Common myeloid progenitor, CD34-positive (primary cell): ENCODE results near the gene ENTPD2. TPM values are rescaled to one million over a fixed set of nuclear protein-coding genes. Genes with fewer than 3 reads are reported as not detected.
A peak's percentile ranks its signal among the peaks of the same experiment; 100 is the strongest.

ENCODE experiments used
- CTCF ChIA-PET: fragments of 350-600 bp; sonication (Branson Sonifier 250); formaldehyde crosslinking; loops from one replicate; lab custom pipeline; 2021; ENCODE audit warnings: antibody characterized with exemption; lab: Charles Lee
- POLR2A ChIA-PET: fragments of 350-600 bp; sonication (Branson Sonifier 250); formaldehyde crosslinking; loops from one replicate; lab custom pipeline; 2021; ENCODE audit warnings: antibody characterized with exemption; lab: Charles Lee
- DNase-seq, 3 donors: peaks; one replicate each; pipeline versions ENCODE4 v3.0.0 to v3.0.0-alpha.2; 2013
- H3K27ac ChIP-seq, 2 experiments: 1 replicate in 1 of 2; 2 replicates in 1 of 2; pipeline ENCODE4 v1.7.0; 2013; ENCODE audit warnings: inconsistent platforms in 2 of 2, low read length in 2 of 2, mild to moderate bottlenecking in 2 of 2, low read depth in 1 of 2, moderate library complexity in 1 of 2; ENCODE audit not compliant: severe bottlenecking in 2 of 2, insufficient read depth in 1 of 2, poor library complexity in 1 of 2
- H3K27me3 ChIP-seq, 5 experiments: replicated peaks in 2 of 5; 1 replicate in 3 of 5; 2 replicates in 2 of 5; pipeline versions ENCODE4 v1.6.1 to v1.7.0; 2013; ENCODE audit warnings: low read length in 4 of 5, mild to moderate bottlenecking in 2 of 5, moderate library complexity in 2 of 5, inconsistent platforms in 1 of 5; ENCODE audit not compliant: insufficient read depth in 5 of 5, control insufficient read depth in 4 of 5
- H3K36me3 ChIP-seq, 4 experiments: 1 replicate in 2 of 4; 2 replicates in 2 of 4; pipeline versions ENCODE4 v1.6.1 to v1.7.0; 2013; ENCODE audit warnings: low read length in 3 of 4, control low read depth in 1 of 4, mild to moderate bottlenecking in 1 of 4; ENCODE audit not compliant: control insufficient read depth in 4 of 4, insufficient read depth in 4 of 4
- H3K4me1 ChIP-seq, 4 experiments: 1 replicate in 3 of 4; 2 replicates in 1 of 4; pipeline versions ENCODE4 v1.6.1 to v1.7.1; 2013; ENCODE audit warnings: low read length in 3 of 4, mild to moderate bottlenecking in 3 of 4, control low read depth in 1 of 4, inconsistent platforms in 1 of 4, moderate library complexity in 1 of 4; ENCODE audit not compliant: control insufficient read depth in 4 of 4, insufficient read depth in 4 of 4; ENCODE audit errors: control extremely low read depth in 1 of 4
- H3K4me3 ChIP-seq, 7 experiments: 1 replicate in 4 of 7; 2 replicates in 3 of 7; pipeline versions ENCODE4 v1.5.1 to v1.7.0; 2013; ENCODE audit warnings: mild to moderate bottlenecking in 7 of 7, low read length in 6 of 7, moderate library complexity in 6 of 7, inconsistent platforms in 2 of 7, low read depth in 2 of 7, control low read depth in 1 of 7; ENCODE audit not compliant: insufficient read depth in 4 of 7, control insufficient read depth in 1 of 7; ENCODE audit errors: extremely low read depth in 1 of 7
- H3K9me3 ChIP-seq, 5 experiments: 1 replicate in 4 of 5; 2 replicates in 1 of 5; pipeline versions ENCODE4 v1.6.1 to v1.7.1; 2013; ENCODE audit warnings: low read length in 4 of 5, mild to moderate bottlenecking in 2 of 5, inconsistent platforms in 1 of 5, low read depth in 1 of 5, moderate library complexity in 1 of 5; ENCODE audit not compliant: control insufficient read depth in 4 of 5, insufficient read depth in 2 of 5; ENCODE audit errors: control extremely low read depth in 1 of 5
- WGBS: methylation state at CpG from one replicate; pipeline ENCODE4 v1.1.5; 2013; ENCODE audit not compliant: insufficient coverage; 5-methylcytosine and 5-hydroxymethylcytosine counted together
- polyA plus RNA-seq: library from polyadenylated mRNA; unstranded; fragments of 120-200 nt; gene quantifications from one replicate; pipeline ENCODE4 v1.2.1, GENCODE V29; 2013

Gene ENTPD2
- polyA plus RNA-seq, result 0.08 TPM

DNA sequence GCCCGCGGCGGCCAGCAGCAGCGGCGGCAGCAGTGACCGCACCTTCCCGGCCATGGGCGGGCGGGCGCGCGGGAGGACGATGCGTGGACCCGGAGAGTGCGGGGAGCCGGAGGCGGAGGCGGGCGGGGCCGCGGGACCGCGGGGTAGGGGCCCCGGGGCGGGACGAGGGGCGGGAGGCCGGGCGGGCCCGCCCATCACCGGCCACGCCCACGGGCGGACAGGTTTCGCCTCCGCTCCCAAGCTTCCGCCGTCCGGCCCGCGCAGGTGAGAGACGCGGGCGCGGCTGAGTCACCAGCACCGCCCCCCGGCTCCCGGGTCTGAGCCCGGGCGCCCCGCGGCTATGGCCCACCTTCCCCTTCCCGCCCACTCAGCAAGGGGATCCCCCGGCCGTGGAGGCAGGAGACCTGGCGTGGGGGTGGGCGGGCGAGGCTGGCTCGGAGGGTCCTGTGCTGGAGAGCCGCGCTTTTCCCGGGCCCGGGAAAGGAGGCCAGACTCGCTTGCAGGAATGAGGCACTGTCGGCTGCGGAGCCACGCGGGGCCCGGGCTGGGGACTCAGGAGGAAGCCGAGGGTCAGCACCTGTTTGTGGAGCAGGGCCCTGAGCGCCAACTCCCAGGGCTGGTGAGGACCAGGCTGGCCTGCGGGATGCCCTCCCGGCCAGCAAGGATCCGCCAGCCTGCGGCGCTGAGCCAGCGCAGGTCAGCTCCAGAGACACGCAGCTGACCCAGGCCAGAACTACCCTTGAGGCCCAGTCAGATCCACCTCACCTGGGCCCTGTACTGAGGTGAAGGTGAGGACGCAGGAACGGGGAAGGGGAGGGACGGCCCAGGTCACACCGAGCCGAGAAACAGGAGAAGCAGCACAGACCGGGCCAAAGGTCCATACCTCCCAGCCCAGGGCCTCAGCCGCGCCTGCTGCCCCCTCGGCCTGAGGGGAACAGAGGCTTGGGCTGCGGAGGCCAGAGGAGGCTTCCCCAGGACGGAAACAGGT, at the start of gene ENTPD2:
ENTPD2 (minus strand) TSS at position 118 of the 988 bp plus-strand sequence; CDS start at position 54, 64 bp downstream.
- H3K27ac ChIP-seq, result no peak within 1 kb of the TSS
- no peaks in the 10 kb centered on the region for H3K9me3 ChIP-seq
- ChIA-PET CTCF (interaction anchor here (7.8 kb wide), 1 partner anchor 14 kb away, joined by 76 read pairs; the partner anchor contains the start of gene SAPCD2), POLR2A (no interaction called here)
- 22% methylated on average over 61 of the region's 90 CpGs for WGBS
- peaks cover 0 to 28% (median 23%) of the 10 kb centered on the region in 4 experiments for H3K4me1 ChIP-seq
- H3K27me3 ChIP-seq, result peaks cover 0 to 69% (median 22%) of the 10 kb centered on the region in 5 experiments
- peak in 1 of 3 donors; percentile 18 for DNase-seq
- H3K36me3 ChIP-seq, result no peaks in the 10 kb centered on the region
- peak within 1 kb of the TSS in 5 of 7 experiments; percentile 20 to 52 (median 25) for H3K4me3 ChIP-seq

- no peak overlapping the region for H3K4me3 ChIP-seq
- ChIA-PET POLR2A (no interaction called here), CTCF (interaction anchor here (1.1 kb wide), 1 partner anchor 12 kb away, joined by 3 read pairs; no protein-coding TSS in a partner anchor)
These were observed 49.5 kb upstream of the ENTPD2 start for GRCh38 chr9:137103206-137103999.

DNA sequence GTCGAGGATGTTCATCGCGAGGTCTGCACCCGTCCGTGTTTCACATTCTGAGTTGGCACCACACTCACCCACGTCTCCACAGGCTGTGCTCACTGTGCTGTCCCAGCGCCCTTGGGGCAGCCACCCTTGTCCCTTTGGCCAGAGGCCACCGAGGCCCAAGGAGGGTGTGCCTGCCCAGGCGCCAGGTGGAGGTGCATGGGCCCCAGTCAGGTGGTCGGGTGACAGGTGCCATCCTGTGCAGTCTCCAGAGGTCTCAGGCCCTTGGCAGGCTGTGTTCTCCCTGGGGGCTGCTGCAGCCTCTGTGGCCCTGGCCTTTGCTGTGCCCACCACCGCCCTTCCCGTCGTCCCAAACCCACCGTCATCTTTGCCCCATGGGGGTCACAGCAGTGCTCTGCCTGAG, 45.4 kb upstream of the ENTPD2 start:
- 95% methylated on average over 6 of the region's 14 CpGs for WGBS
- Histone ChIP-seq H3K4me3 (no peak overlapping the region), H3K4me1 (no peaks in the 10 kb centered on the region), H3K36me3 (peaks cover 5 to 80% (median 59%) of the 10 kb centered on the region in 4 experiments), H3K27me3 (no peaks in the 10 kb centered on the region), H3K9me3 (peaks cover 0 to 22% (median 4%) of the 10 kb centered on the region in 5 experiments), H3K27ac (no peak overlapping the region)
- ChIA-PET CTCF (no interaction called here), POLR2A (no interaction called here)
- no peak for DNase-seq

More at GRCh38 chr9:137103206-137103999, 49.5 kb upstream of the ENTPD2 start:
- no peak for DNase-seq
- Histone ChIP-seq H3K27me3 (no peaks in the 10 kb centered on the region), H3K4me1 (no peaks in the 10 kb centered on the region), H3K27ac (no peak overlapping the region), H3K36me3 (peaks cover 5 to 94% (median 62%) of the 10 kb centered on the region in 4 experiments), H3K9me3 (peaks cover 0 to 22% (median 4%) of the 10 kb centered on the region in 5 experiments)
- 97% methylated on average over 36 of the region's 37 CpGs for WGBS

DNA sequence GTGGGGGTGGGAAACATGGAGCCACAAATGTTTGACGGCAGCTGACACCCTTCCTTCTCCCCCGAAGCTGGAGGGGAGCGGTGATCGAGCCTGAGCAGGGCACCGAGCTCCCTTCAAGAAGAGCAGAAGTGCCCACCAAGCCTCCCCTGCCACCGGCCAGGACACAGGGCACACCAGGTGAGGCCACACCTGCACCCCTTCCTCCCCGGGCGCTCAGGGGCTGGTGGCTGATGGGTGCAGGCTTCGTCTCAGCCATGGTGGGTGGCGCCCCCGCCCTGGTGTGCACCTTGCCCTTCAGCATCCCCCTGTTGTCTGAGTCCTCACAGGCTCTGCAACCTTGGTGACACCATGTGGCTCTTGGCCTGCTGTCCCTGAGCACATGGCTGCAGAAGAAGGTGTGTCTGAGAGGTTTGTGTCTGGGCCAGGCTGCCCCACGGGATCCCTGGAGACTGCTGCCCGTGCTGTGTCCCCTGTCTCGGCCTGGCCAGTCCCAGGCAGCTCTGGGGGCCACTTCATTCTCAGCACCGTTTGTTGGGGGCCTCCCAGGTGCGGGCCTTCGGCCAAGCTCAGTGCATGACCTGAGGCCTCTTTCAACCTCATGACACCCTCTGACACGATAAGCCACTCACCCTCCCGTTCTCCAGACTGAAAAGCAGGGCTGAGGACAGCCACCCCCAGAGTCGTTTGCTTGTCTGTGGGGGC, 44.1 kb upstream of the ENTPD2 start:
- H3K4me3 ChIP-seq, result no peak overlapping the region
- ChIA-PET CTCF (interaction anchor here (0.7 to 1.7 kb wide), 3 partner anchors 10 to 129 kb away, joined by 3 to 5 read pairs (median 4); partner anchors contain the start of genes MAN1B1 and RNF224), POLR2A (no interaction called here)
- no peak for DNase-seq
- H3K27ac ChIP-seq, result no peak overlapping the region
- H3K36me3 ChIP-seq, result peaks cover 5 to 73% (median 48%) of the 10 kb centered on the region in 4 experiments
- no peaks in the 10 kb centered on the region for H3K27me3 ChIP-seq
- no peaks in the 10 kb centered on the region for H3K4me1 ChIP-seq
- peaks cover 0 to 16% (median 4%) of the 10 kb centered on the region in 5 experiments for H3K9me3 ChIP-seq
- WGBS, result over 99% methylated on average over 15 of the region's 20 CpGs

GRCh38 chr9:137096785-137097546, 43.1 kb upstream of the ENTPD2 start:
- Histone ChIP-seq H3K4me3 (no peak overlapping the region), H3K36me3 (peaks cover 6 to 72% (median 40%) of the 10 kb centered on the region in 4 experiments), H3K4me1 (no peaks in the 10 kb centered on the region), H3K27me3 (no peaks in the 10 kb centered on the region), H3K9me3 (peaks cover 0 to 7% (median 0%) of the 10 kb centered on the region in 5 experiments), H3K27ac (no peak overlapping the region)
- DNase-seq, result no peak
- 98% methylated on average over 28 of the region's 31 CpGs for WGBS
- CTCF ChIA-PET, result interaction anchor here (0.7 to 1.7 kb wide), 4 partner anchors 9 to 130 kb away, joined by 3 to 7 read pairs (median 4); partner anchors contain the start of genes MAN1B1 and RNF224
- POLR2A ChIA-PET, result no interaction called here
